HCT116 (cell line): ENCODE results near the gene MEGF10. TPM values are rescaled to one million over a fixed set of nuclear protein-coding genes. Genes with fewer than 3 reads are reported as not detected.

Source experiments
- ATAC-seq: fragments of 200-7000 bp; cut with Tn5 transposase; 2 replicates; pipeline ENCODE4 v1.9.1; 2020; ENCODE audit warnings: mild to moderate bottlenecking, moderate library complexity
- BruUV-seq: library from RNA; stranded (reverse); fragments of 400-500 nt; replicated peaks from 2 replicates; lab custom pipeline; 2021; lab: Mats Ljungman, UMichigan
- CTCF ChIA-PET: fragments of 300-600 bp; sonication (Branson Sonifier 250); formaldehyde crosslinking; loops from one replicate; lab custom pipeline; 2021; ENCODE audit warnings: antibody characterized with exemption; lab: Charles Lee
- POLR2A ChIA-PET: fragments of 300-600, 350-600 bp; sonication (Branson Sonifier 250); formaldehyde crosslinking; loops from one replicate; lab custom pipeline; 2021; ENCODE audit warnings: antibody characterized with exemption; lab: Charles Lee
- RAD21 ChIA-PET, 2 experiments: fragments of 300-600 bp; sonication (Branson Sonifier 250); formaldehyde crosslinking; loops; one replicate each; lab custom pipeline; 2023; ENCODE audit warnings: low total read pairs in 2 of 2; ENCODE audit not compliant: uncharacterized antibody in 2 of 2, unreplicated experiment in 2 of 2, low non-redundant PET in 1 of 2; lab: Charles Lee
- DNase-seq: peaks from one replicate; pipeline ENCODE4 v3.0.0-alpha.2; 2010; ENCODE audit warnings: low read depth, low spot score
- H2AFZ ChIP-seq: fragments of 200-600 bp; shearing (Covaris generic), sonication (generic); 2 replicates; pipeline ENCODE4 v1.6.1; 2017; ENCODE audit warnings: low read depth, mixed run types, mixed read lengths, antibody characterized with exemption, low read length; ENCODE audit not compliant: poor library complexity, severe bottlenecking
- H3K27ac ChIP-seq: 2 replicates; pipeline ENCODE4 v1.5.1; 2012; ENCODE audit warnings: low read depth, low read length
- H3K27me3 ChIP-seq: fragments of 200-600 bp; sonication (generic); 2 replicates; pipeline ENCODE4 v1.6.1; 2016; ENCODE audit warnings: mixed run types, low read length, mixed read lengths; ENCODE audit not compliant: insufficient read depth
- H3K36me3 ChIP-seq, 2 experiments: fragments of 200-500 bp in 1 of 2; fragments of 200-600 bp in 1 of 2; sonication (Bioruptor generic) in 1 of 2; sonication (generic) in 1 of 2; 2 replicates each; pipeline versions ENCODE4 v1.5.1 to v1.6.1; 2014 to 2016; ENCODE audit warnings: low read length in 2 of 2, inconsistent platforms in 1 of 2, mixed read lengths in 1 of 2, mixed run types in 1 of 2; ENCODE audit not compliant: insufficient read depth in 2 of 2, control insufficient read depth in 1 of 2
- H3K4me1 ChIP-seq, 2 experiments: fragments of 200-600 bp in 1 of 2; sonication (generic) in 1 of 2; 2 replicates each; pipeline versions ENCODE4 v1.5.1 to v1.6.1; 2012 to 2017; ENCODE audit warnings: low read length in 2 of 2, inconsistent platforms in 1 of 2, mild to moderate bottlenecking in 1 of 2, mixed read lengths in 1 of 2, mixed run types in 1 of 2, moderate library complexity in 1 of 2; ENCODE audit not compliant: insufficient read depth in 2 of 2, control insufficient read depth in 1 of 2
- H3K4me2 ChIP-seq: fragments of 200-600 bp; sonication (generic); 2 replicates; pipeline ENCODE4 v1.6.1; 2017; ENCODE audit warnings: mixed run types, low read length, mixed read lengths
- H3K4me3 ChIP-seq, 2 experiments: fragments of 200-600 bp in 1 of 2; sonication (generic) in 1 of 2; replicated peaks in 1 of 2; 2 replicates each; pipeline ENCODE4 v1.5.1; 2011 to 2016; ENCODE audit warnings: low read length in 2 of 2, control low read depth in 1 of 2, low read depth in 1 of 2, mild to moderate bottlenecking in 1 of 2, mixed read lengths in 1 of 2, mixed run types in 1 of 2
- H3K79me2 ChIP-seq: fragments of 200-600 bp; sonication (generic); 2 replicates; pipeline ENCODE4 v1.6.1; 2017; ENCODE audit warnings: mild to moderate bottlenecking, mixed run types, low read length, moderate library complexity, mixed read lengths; ENCODE audit not compliant: insufficient read depth
- H3K9ac ChIP-seq: fragments of 200-600 bp; sonication (generic); 2 replicates; pipeline ENCODE4 v1.6.1; 2016; ENCODE audit warnings: low read length, mixed read lengths
- H3K9me2 ChIP-seq: fragments of 200-600 bp; sonication (generic), shearing (Covaris generic); 2 replicates; pipeline ENCODE4 v1.6.1; 2017; ENCODE audit warnings: mixed run types, mild to moderate bottlenecking, moderate library complexity; ENCODE audit not compliant: insufficient read depth
- H3K9me3 ChIP-seq, 2 experiments: fragments of 200-500 bp in 1 of 2; fragments of 200-600 bp in 1 of 2; sonication (Bioruptor generic) in 1 of 2; sonication (generic) in 1 of 2; 2 replicates each; pipeline ENCODE4 v1.6.1; 2014 to 2017; ENCODE audit warnings: low read length in 2 of 2, mixed read lengths in 2 of 2, inconsistent platforms in 1 of 2, low read depth in 1 of 2, mild to moderate bottlenecking in 1 of 2, mixed run types in 1 of 2, moderate library complexity in 1 of 2; ENCODE audit not compliant: control insufficient read depth in 1 of 2, insufficient read depth in 1 of 2
- H4K20me1 ChIP-seq: fragments of 200-600 bp; sonication (generic), shearing (Covaris generic); 2 replicates; pipeline ENCODE4 v1.6.1; 2017; ENCODE audit warnings: mixed run types, mild to moderate bottlenecking, moderate library complexity; ENCODE audit not compliant: insufficient read depth
- CBX3 ChIP-seq: IDR thresholded peaks from 2 replicates; pipeline ENCODE4 v1.6.1; 2012; ENCODE audit warnings: low read depth
- CTCF ChIP-seq, 3 experiments: fragments of 200-600 bp in 1 of 3; sonication (generic) in 1 of 3; IDR thresholded peaks in 2 of 3; conservative IDR thresholded peaks in 1 of 3; 2 replicates each; pipeline ENCODE4 v1.5.1; 2012 to 2017; ENCODE audit warnings: low read depth in 2 of 3, low read length in 2 of 3, antibody characterized with exemption in 1 of 3, borderline replicate concordance in 1 of 3, control low read depth in 1 of 3, mild to moderate bottlenecking in 1 of 3, mixed read lengths in 1 of 3, mixed run types in 1 of 3, moderate library complexity in 1 of 3; ENCODE audit not compliant: insufficient read depth in 1 of 3
- EGR1 ChIP-seq: IDR thresholded peaks from 2 replicates; pipeline ENCODE4 v1.6.1; 2012; ENCODE audit warnings: low read depth
- ELF1 ChIP-seq: IDR thresholded peaks from 2 replicates; pipeline ENCODE4 v1.6.1; 2012; ENCODE audit warnings: low read depth, borderline replicate concordance
- EZH2 ChIP-seq: fragments of 200-600 bp; sonication (generic); IDR thresholded peaks from 2 replicates; pipeline ENCODE4 v1.6.1; 2017; ENCODE audit warnings: antibody characterized with exemption, mixed run types
- EZH2phosphoT487 ChIP-seq: fragments of 200-600 bp; IDR thresholded peaks from 2 replicates; pipeline ENCODE4 v1.6.1; 2018; ENCODE audit warnings: antibody characterized with exemption, borderline replicate concordance
- JUND ChIP-seq: IDR thresholded peaks from 2 replicates; pipeline ENCODE4 v1.6.1; 2012
- MAX ChIP-seq: IDR thresholded peaks from 2 replicates; pipeline ENCODE4 v1.6.1; 2012
- POLR2AphosphoS5 ChIP-seq: IDR thresholded peaks from 2 replicates; pipeline ENCODE4 v1.6.1; 2011; ENCODE audit warnings: mild to moderate bottlenecking, low read depth, low read length, moderate library complexity
- SIN3A ChIP-seq: IDR thresholded peaks from 2 replicates; pipeline ENCODE4 v1.6.1; 2012; ENCODE audit warnings: low read depth
- SP1 ChIP-seq: IDR thresholded peaks from 2 replicates; pipeline ENCODE4 v1.6.1; 2012; ENCODE audit warnings: low read depth
- SRF ChIP-seq: IDR thresholded peaks from 2 replicates; pipeline ENCODE4 v1.6.1; 2012; ENCODE audit warnings: low read depth
- TCF7L2 ChIP-seq: IDR thresholded peaks from 2 replicates; pipeline ENCODE4 v1.7.0; 2011; ENCODE audit warnings: borderline replicate concordance, inconsistent platforms; ENCODE audit not compliant: insufficient read depth, insufficient read length; ENCODE audit errors: extremely low read depth
- YY1 ChIP-seq: IDR thresholded peaks from 2 replicates; pipeline ENCODE4 v1.6.1; 2011; ENCODE audit warnings: low read length, low read depth, moderate library complexity, mild to moderate bottlenecking; ENCODE audit not compliant: insufficient replicate concordance; ENCODE audit errors: extremely low read depth
- ZBTB33 ChIP-seq: IDR thresholded peaks from 2 replicates; pipeline ENCODE4 v1.6.1; 2011; ENCODE audit warnings: mild to moderate bottlenecking, low read length, moderate library complexity; ENCODE audit not compliant: insufficient replicate concordance; ENCODE audit errors: extremely low read depth
- ZNF274 ChIP-seq: fragments of 200-500 bp; sonication (Bioruptor generic); IDR thresholded peaks from 2 replicates; pipeline ENCODE4 v1.6.1; 2014; ENCODE audit warnings: mild to moderate bottlenecking, low read depth, low read length, inconsistent platforms
- intact Hi-C: fragments of 100-400 bp; cut with micrococcal nuclease; formaldehyde crosslinking; loops from 2 replicates; pipeline ENCODE4 v1.10.0; 2022
- total RNA-seq: library from RNA; stranded (reverse); gene quantifications from one replicate; pipeline ENCODE4 v1.2.1, GENCODE V29; 2021; ENCODE audit not compliant: unreplicated experiment

Gene MEGF10
- total RNA-seq, 1 experiment from 2014 or later: 0.02 TPM

GRCh38 chr5:127340606-127341005, 50.0 kb downstream of the MEGF10 start:
- no peak overlapping the region for H3K4me3 ChIP-seq
- ChIA-PET POLR2A (no interaction called here), RAD21 (no interaction called here), CTCF (no interaction called here)
- no peak for ATAC-seq
- H4K20me1 ChIP-seq: no peaks in the 10 kb centered on the region
- H3K9me2 ChIP-seq: no peaks in the 10 kb centered on the region
- intact Hi-C loops: no loop called here
- BruUV-seq: no TSS peak
- H3K27me3 ChIP-seq: no peaks in the 10 kb centered on the region
- no peaks in the 10 kb centered on the region for H3K79me2 ChIP-seq
- no peaks in the 10 kb centered on the region for H3K4me1 ChIP-seq
- no peak for DNase-seq
- no peaks in the 10 kb centered on the region for H3K9me3 ChIP-seq
- H3K27ac ChIP-seq: no peak overlapping the region
- no peak overlapping the region for H2AFZ ChIP-seq
- no peak overlapping the region for H3K9ac ChIP-seq
- TF ChIP-seq EZH2phosphoT487: no peak
- TF ChIP-seq CBX3: no peak
- no peak for TF ChIP-seq TCF7L2
- no peak for TF ChIP-seq JUND
- TF ChIP-seq SRF: no peak
- no peak for TF ChIP-seq EZH2
- TF ChIP-seq MAX: no peak
- no peak overlapping the region for H3K4me2 ChIP-seq
- no peaks in the 10 kb centered on the region for H3K36me3 ChIP-seq

- Histone ChIP-seq H3K9me2 (no peaks in the 10 kb centered on the region), H3K4me1 (no peaks in the 10 kb centered on the region), H3K27ac (no peak overlapping the region), H3K9me3 (no peaks in the 10 kb centered on the region), H3K36me3 (no peaks in the 10 kb centered on the region), H3K9ac (no peak overlapping the region), H3K4me3 (no peak overlapping the region), H3K79me2 (no peaks in the 10 kb centered on the region), H3K27me3 (no peaks in the 10 kb centered on the region), H2AFZ (no peak overlapping the region), H4K20me1 (no peaks in the 10 kb centered on the region), H3K4me2 (no peak overlapping the region)
- POLR2A ChIA-PET: no interaction called here
- ATAC-seq (no peak), DNase-seq (no peak)
- intact Hi-C loops: no loop called here
- BruUV-seq: no TSS peak
- RAD21 ChIA-PET: no interaction called here
- CTCF ChIA-PET: no interaction called here
- no peak for TF ChIP-seq SIN3A
- TF ChIP-seq POLR2AphosphoS5: no peak
- TF ChIP-seq ZBTB33: no peak
- no peak for TF ChIP-seq ELF1
- no peak for TF ChIP-seq SP1
- TF ChIP-seq EZH2phosphoT487: no peak
- TF ChIP-seq EGR1: no peak
- TF ChIP-seq JUND: no peak
- no peak for TF ChIP-seq MAX
- TF ChIP-seq ZNF274: no peak
- TF ChIP-seq EZH2: no peak
- TF ChIP-seq SRF: no peak
- no peak for TF ChIP-seq CTCF (IDR thresholded peaks at IDR 0.05 in 2 of 3, conservative IDR thresholded peaks at IDR 0.05 in 1 of 3; ENCODE audit: borderline replicate concordance in 1 of 3, insufficient read depth in 1 of 3, low read depth in 2 of 3, low read length in 2 of 3)
- TF ChIP-seq YY1: no peak
- TF ChIP-seq CBX3: no peak
Observed at GRCh38 chr5:127342364-127342763, 51.8 kb downstream of the MEGF10 start.
